Measurements from ENCODE around the gene NEDD4.
A peak's percentile ranks its signal among the peaks of the same experiment; 100 is the strongest.
"Not testable (repeated sequence)": the region's sequence is repeated elsewhere in the genome, so short reads cannot be mapped to it uniquely, and the experiment has no call there.

NEDD4 gene

GRCh38 chr15:55893852-55894251, 99.6 kb downstream of the NEDD4 start:
- no peak for DNase-seq (ENCODE audit: low spot score)

GRCh38 chr15:55891196-55891595, 102.2 kb downstream of the NEDD4 start:
- DNase-seq (ENCODE audit: low spot score) = no peak

- DNase-seq (ENCODE audit: low spot score) = no peak
Measured at GRCh38 chr15:55884223-55884622, 109.2 kb downstream of the NEDD4 start.

- DNase-seq (ENCODE audit: low spot score) = no peak
Measured at GRCh38 chr15:55879181-55879580, 114.2 kb downstream of the NEDD4 start.

GRCh38 chr15:55873024-55873720, 120.2 kb downstream of the NEDD4 start:
- no peak for DNase-seq (ENCODE audit: low spot score)

GRCh38 chr15:55872471-55872870, 120.9 kb downstream of the NEDD4 start:
- DNase-seq (ENCODE audit: low spot score) = no peak

- DNase-seq (ENCODE audit: low spot score) = no peak
Measured at GRCh38 chr15:55869660-55870059, 123.8 kb downstream of the NEDD4 start.

- DNase-seq (ENCODE audit: low spot score) = no peak
Measured at GRCh38 chr15:55868707-55869106, 124.7 kb downstream of the NEDD4 start.

- not testable (repeated sequence) for DNase-seq (ENCODE audit: low spot score)
Measured at GRCh38 chr15:55868291-55868690, 125.1 kb downstream of the NEDD4 start.

- DNase-seq (ENCODE audit: low spot score) = no peak
Measured at GRCh38 chr15:55863911-55864310, 129.5 kb downstream of the NEDD4 start.

GRCh38 chr15:55861115-55861514, 132.3 kb downstream of the NEDD4 start:
- DNase-seq (ENCODE audit: low spot score) = no peak

GRCh38 chr15:55860468-55860867, 132.9 kb downstream of the NEDD4 start:
- DNase-seq (ENCODE audit: low spot score) = no peak

GRCh38 chr15:55859681-55860080, 133.7 kb downstream of the NEDD4 start:
- no peak for DNase-seq (ENCODE audit: low spot score)

- DNase-seq (ENCODE audit: low spot score) = no peak
Measured at GRCh38 chr15:55858661-55859060, 134.8 kb downstream of the NEDD4 start.

GRCh38 chr15:55856506-55857164, 136.8 kb downstream of the NEDD4 start:
- no peak for DNase-seq (ENCODE audit: low spot score)

GRCh38 chr15:55853134-55853533, 140.3 kb downstream of the NEDD4 start:
- DNase-seq (ENCODE audit: low spot score) = no peak

- DNase-seq (ENCODE audit: low spot score) = peak; percentile 53
Measured at GRCh38 chr15:55846116-55846707, 147.2 kb downstream of the NEDD4 start.

GRCh38 chr15:55842897-55843296, 150.5 kb downstream of the NEDD4 start:
- not testable (repeated sequence) for DNase-seq (ENCODE audit: low spot score)

- DNase-seq (ENCODE audit: low spot score) = no peak
Measured at GRCh38 chr15:55835866-55836265, 157.5 kb downstream of the NEDD4 start.

GRCh38 chr15:55834331-55834730, 159.1 kb downstream of the NEDD4 start:
- no peak for DNase-seq (ENCODE audit: low spot score)

GRCh38 chr15:55829826-55830225, 163.6 kb downstream of the NEDD4 start:
- no peak for DNase-seq (ENCODE audit: low spot score)

- DNase-seq (ENCODE audit: low spot score) = no peak
Measured at GRCh38 chr15:55827955-55828354, 165.5 kb downstream of the NEDD4 start.

GRCh38 chr15:55827204-55827603, 166.2 kb downstream of the NEDD4 start:
- no peak for DNase-seq (ENCODE audit: low spot score)
